HepG2 (cell line): ENCODE data around the gene NOTUM. TPM values are rescaled to one million over a fixed set of nuclear protein-coding genes. Genes with fewer than 3 reads are reported as not detected.

Experiments
- AGO2 ChIP-seq: fragments of 200-400 bp; formaldehyde crosslinking; optimal IDR thresholded peaks from 2 replicates; pipeline ENCODE3; 2017; ENCODE audit warnings: mild to moderate bottlenecking, low read depth, low read length, moderate library complexity
- ATF7-NPFF ChIP-seq: sonication (generic); formaldehyde crosslinking; IDR thresholded peaks from 2 replicates; pipeline ENCODE4 v1.8.1; 2023; ENCODE audit warnings: mild to moderate bottlenecking, low read depth, missing genetic modification reagents, moderate library complexity
- FOXP1 ChIP-seq, 2 experiments: fragments of 450-650 bp in 1 of 2; IDR thresholded peaks; 2 replicates each; pipeline ENCODE4 v1.6.1; 2017 to 2018; ENCODE audit warnings: antibody characterized with exemption in 1 of 2
- HINFP ChIP-seq: sonication (generic); formaldehyde crosslinking; IDR thresholded peaks from 2 replicates; pipeline ENCODE4 v1.4.0; 2020; ENCODE audit warnings: low read depth, mild to moderate bottlenecking, missing genetic modification reagents
- IRF1 ChIP-seq: sonication (generic); formaldehyde crosslinking; IDR thresholded peaks from 2 replicates; pipeline ENCODE4 v1.4.0; 2020; ENCODE audit warnings: low read depth, mild to moderate bottlenecking, missing genetic modification reagents
- KDM2A ChIP-seq: sonication (generic); formaldehyde crosslinking; IDR thresholded peaks from 2 replicates; pipeline ENCODE4 v1.4.0; 2020; ENCODE audit warnings: low read depth, missing genetic modification reagents, borderline replicate concordance
- MIER3 ChIP-seq: IDR thresholded peaks from 2 replicates; pipeline ENCODE4 v1.6.1; 2016; ENCODE audit warnings: missing compliant biosample characterization, borderline replicate concordance
- PHF20 ChIP-seq: sonication (generic); formaldehyde crosslinking; IDR thresholded peaks from 2 replicates; pipeline ENCODE4 v1.5.0; 2020; ENCODE audit warnings: mild to moderate bottlenecking, missing genetic modification reagents
- STAG1 ChIP-seq: sonication (generic); formaldehyde crosslinking; IDR thresholded peaks from 2 replicates; pipeline ENCODE4 v1.4.0; 2020; ENCODE audit warnings: missing genetic modification reagents
- THAP7 ChIP-seq: sonication (generic); formaldehyde crosslinking; IDR thresholded peaks from 2 replicates; pipeline ENCODE4 v1.8.1; 2023; ENCODE audit warnings: mild to moderate bottlenecking, missing genetic modification reagents
- ZBTB8A ChIP-seq: sonication (generic); formaldehyde crosslinking; IDR thresholded peaks from 2 replicates; pipeline ENCODE4 v1.4.0; 2020; ENCODE audit warnings: mild to moderate bottlenecking, low read depth, missing genetic modification reagents, borderline replicate concordance
- ZFP90 ChIP-seq: sonication (generic); formaldehyde crosslinking; IDR thresholded peaks from 2 replicates; pipeline ENCODE4 v1.8.0; 2022; ENCODE audit warnings: missing genetic modification reagents, mild to moderate bottlenecking, inconsistent platforms, borderline replicate concordance
- ZFYVE20 ChIP-seq: sonication (generic); formaldehyde crosslinking; IDR thresholded peaks from 2 replicates; pipeline ENCODE4 v1.8.0; 2023; ENCODE audit warnings: low read depth, mild to moderate bottlenecking, moderate library complexity, missing genetic modification reagents, borderline replicate concordance
- ZNF367 ChIP-seq: sonication (generic); formaldehyde crosslinking; IDR thresholded peaks from 2 replicates; pipeline ENCODE4 v1.4.0; 2020; ENCODE audit warnings: missing genetic modification reagents, borderline replicate concordance
- ZNF543 ChIP-seq: sonication (generic); formaldehyde crosslinking; IDR thresholded peaks from 2 replicates; pipeline ENCODE4 v1.4.0; 2020; ENCODE audit warnings: mild to moderate bottlenecking, missing genetic modification reagents
- ZNF687 ChIP-seq: sonication (generic); formaldehyde crosslinking; IDR thresholded peaks from 2 replicates; pipeline ENCODE4 v1.5.1; 2020; ENCODE audit warnings: mild to moderate bottlenecking, missing genetic modification reagents, moderate library complexity
- ZNF691 ChIP-seq: sonication (generic); formaldehyde crosslinking; IDR thresholded peaks from 2 replicates; pipeline ENCODE4 v1.4.0; 2020; ENCODE audit warnings: missing genetic modification reagents, low read depth, mild to moderate bottlenecking, borderline replicate concordance
- ZNF709 ChIP-seq: sonication (generic); formaldehyde crosslinking; IDR thresholded peaks from 2 replicates; pipeline ENCODE4 v1.5.0; 2020; ENCODE audit warnings: mild to moderate bottlenecking, missing genetic modification reagents
- ZNF784 ChIP-seq: sonication (generic); formaldehyde crosslinking; IDR thresholded peaks from 2 replicates; pipeline ENCODE4 v1.5.1; 2020; ENCODE audit warnings: missing genetic modification reagents, mild to moderate bottlenecking, borderline replicate concordance
- polyA plus RNA-seq, 8 experiments: library from polyadenylated mRNA; depleted of rRNA in 3 of 8; stranded (reverse) in 7 of 8; unstranded in 1 of 8; fragments of >200 nt; fragmentation: Illumina TruSeq in 4 of 8; extraction: Trizol in 4 of 8; gene quantifications; 2 replicates each; pipeline versions ENCODE4 v1.2.1 to v1.2.3, GENCODE V29; 2011 to 2016; ENCODE audit warnings: low read depth in 4 of 8, missing spikeins in 1 of 8, mixed read lengths in 1 of 8; ENCODE audit not compliant: insufficient read depth in 1 of 8
- total RNA-seq, 5 experiments: library from RNA; depleted of rRNA; stranded (reverse); fragments of >200 nt; fragmentation: Illumina TruSeq; extraction: Trizol; gene quantifications; 2 replicates each; pipeline ENCODE4 v1.2.3, GENCODE V29; 2016; ENCODE audit warnings: low read depth in 1 of 5

NOTUM gene
- total and polyA plus RNA-seq, 2 of the 13 experiments (the other 11 are each of a cell fraction or from before 2014, with no cell fraction given): 150 to 160 TPM

- TF ChIP-seq ZNF784 (CRISPR knock-in tag): no peak
- peak; percentile 98 for TF ChIP-seq AGO2
- no peak for TF ChIP-seq ZBTB8A (CRISPR knock-in tag)
- TF ChIP-seq MIER3 (CRISPR knock-in tag): no peak
- TF ChIP-seq ZNF709 (CRISPR knock-in tag): 0 out of 2 replicates have a peak, but pooled peaks have one; percentile 36
- TF ChIP-seq IRF1 (CRISPR knock-in tag): no peak
- TF ChIP-seq PHF20 (CRISPR knock-in tag): peak; percentile 81
- 0 out of 2 replicates have a peak, but pooled peaks have one; percentile 60 for TF ChIP-seq HINFP (CRISPR knock-in tag)
- TF ChIP-seq ZNF367 (CRISPR knock-in tag): no peak
- TF ChIP-seq ZNF543 (CRISPR knock-in tag): peak; percentile 48; the same call in 1 of the 2 replicates
- no peak for TF ChIP-seq FOXP1 (IDR thresholded peaks at IDR 0.05)
- TF ChIP-seq FOXP1 (CRISPR knock-in tag; IDR thresholded peaks at IDR 0.05): no peak
- peak; percentile 63; the same call in 1 of the 2 replicates for TF ChIP-seq ZNF691 (CRISPR knock-in tag)
- TF ChIP-seq KDM2A (CRISPR knock-in tag): peak; percentile 99
- peak; percentile 44 for TF ChIP-seq ATF7-NPFF (CRISPR knock-in tag)
- TF ChIP-seq STAG1 (CRISPR knock-in tag): no peak
- 0 out of 2 replicates have a peak, but pooled peaks have one; percentile 20 for TF ChIP-seq THAP7
- no peak for TF ChIP-seq ZFP90
- TF ChIP-seq ZNF687 (CRISPR knock-in tag): peak; percentile 58
- 0 out of 2 replicates have a peak, but pooled peaks have one; percentile 73 for TF ChIP-seq ZFYVE20 (CRISPR knock-in tag)
These were observed 43.2 kb downstream of the NOTUM start, which contains the start of gene SIRT7 (continued) for GRCh38 chr17:81917565-81918332.
